ENCODE data around the gene RGS6.

DNA sequence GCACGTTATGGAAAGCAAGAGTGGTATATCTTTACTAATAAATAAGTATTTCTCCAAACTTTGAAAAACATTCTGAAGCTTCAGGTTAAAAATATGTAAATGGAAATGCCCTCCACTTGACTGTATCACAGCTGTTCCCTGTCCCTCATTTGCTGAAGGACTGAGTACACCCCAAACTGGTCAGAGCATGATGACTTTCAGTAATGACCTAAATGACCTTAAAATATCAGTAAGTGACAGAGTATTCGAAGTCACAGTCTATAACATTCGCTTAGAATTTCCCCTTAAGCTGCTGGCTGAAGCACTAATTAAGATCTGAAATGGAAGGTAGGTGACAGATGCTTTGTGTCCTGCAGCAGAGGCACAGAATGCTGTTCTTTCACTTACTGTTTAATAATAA is 191.5 kb downstream of the RGS6 start:
- no peak for TF ChIP-seq TAF1 (IDR thresholded peaks at IDR 0.05; ENCODE audit: low read depth, low read length)
- no peak for TF ChIP-seq POLR2A (IDR thresholded peaks at IDR 0.05; ENCODE audit: low read depth, low read length)
